ENCODE measurements around the gene R3HDM2. TPM values are rescaled to one million over a fixed set of nuclear protein-coding genes. Genes with fewer than 3 reads are reported as not detected.

The R3HDM2 gene
- total RNA-seq, 4 donors from 2014 or later, result 26.3 to 56.9 (median 33.3) TPM

DNA sequence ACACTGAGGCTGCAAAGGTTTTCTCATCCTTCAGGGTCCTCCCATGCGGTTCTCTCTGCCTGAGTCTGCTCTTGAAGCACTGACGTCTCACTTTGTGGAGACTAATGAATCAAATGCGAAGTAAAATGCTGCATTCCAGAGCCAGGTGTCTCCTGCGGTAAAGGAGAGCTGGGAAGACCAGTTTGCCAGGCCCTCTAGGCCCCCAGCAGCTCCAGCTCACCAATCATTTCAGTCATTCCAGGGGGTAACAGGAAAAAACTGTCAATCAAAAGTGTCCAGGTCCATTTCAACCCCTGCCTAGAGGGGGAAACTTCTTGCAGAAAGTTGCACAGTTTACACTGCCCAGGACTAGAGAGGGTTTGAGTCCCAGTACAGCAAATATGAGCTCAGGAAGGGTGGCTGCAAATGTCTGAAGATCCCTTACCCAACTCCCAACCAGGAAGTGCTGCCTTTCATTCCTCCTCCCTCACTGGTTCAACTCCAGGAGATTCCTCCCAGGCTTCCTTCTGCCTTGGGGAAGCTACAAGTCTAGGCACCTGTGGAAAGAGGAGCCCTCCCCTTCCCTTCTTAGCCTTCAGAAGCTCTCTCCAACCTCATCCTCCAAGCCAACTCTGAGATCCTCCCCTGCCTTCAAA, 217.0 kb downstream of the R3HDM2 start:
- in situ Hi-C loops (cut with MboI; ENCODE audit: low pct_ligation_motif_present in 1 of 4, low pct_unique_long_range_greater_than_20kb in 1 of 4, low sequenced_read_pairs in 3 of 4) (no loop called here), intact Hi-C loops (cut with DNase I; ENCODE audit: low total_unique reads) (loop anchor here (1.0 kb wide), 1 partner anchor 25 kb away; no protein-coding TSS in a partner anchor)

DNA sequence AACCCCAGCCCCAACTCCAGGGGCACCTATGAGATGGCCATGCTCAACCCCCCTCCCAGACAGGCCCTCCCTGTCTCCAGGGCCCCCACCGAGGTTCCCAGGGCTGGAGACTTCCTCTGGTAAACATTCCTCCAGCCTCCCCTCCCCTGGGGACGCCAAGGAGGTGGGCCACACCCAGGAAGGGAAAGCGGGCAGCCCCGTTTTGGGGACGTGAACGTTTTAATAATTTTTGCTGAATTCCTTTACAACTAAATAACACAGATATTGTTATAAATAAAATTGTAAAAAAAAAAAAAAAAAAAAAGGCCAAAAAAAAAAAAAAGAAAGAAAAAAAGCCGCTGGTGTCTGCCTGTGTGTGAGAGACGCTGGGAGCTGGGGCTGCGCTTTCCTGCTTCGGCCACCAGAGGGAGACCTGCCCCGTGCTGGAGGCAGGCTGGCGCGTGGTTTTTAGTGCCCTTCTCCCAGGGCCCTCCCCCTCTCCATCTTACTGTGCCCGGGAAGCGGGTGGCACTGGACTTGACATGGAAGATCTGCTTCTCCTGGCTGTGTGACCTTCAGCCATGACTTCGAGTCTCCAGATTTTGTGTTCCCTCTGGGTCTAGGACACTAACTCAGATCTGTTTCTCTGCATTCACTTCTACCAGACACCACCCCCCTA, 217.7 kb downstream of the R3HDM2 start:
- no peaks in the 10 kb centered on the region for H3K9me3 ChIP-seq
- in situ Hi-C loops (cut with MboI; ENCODE audit: low pct_ligation_motif_present in 1 of 4, low pct_unique_long_range_greater_than_20kb in 1 of 4, low sequenced_read_pairs in 3 of 4), result no loop called here
- H3K27me3 ChIP-seq, result peaks cover 37% of the 10 kb centered on the region
- TF ChIP-seq EP300 (IDR thresholded peaks at IDR 0.05; ENCODE audit: low read depth) (no peak), POLR2AphosphoS5 (IDR thresholded peaks at IDR 0.05) (no peak), POLR2A (IDR thresholded peaks at IDR 0.05) (no peak)
- TF ChIP-seq, protein P1, sequence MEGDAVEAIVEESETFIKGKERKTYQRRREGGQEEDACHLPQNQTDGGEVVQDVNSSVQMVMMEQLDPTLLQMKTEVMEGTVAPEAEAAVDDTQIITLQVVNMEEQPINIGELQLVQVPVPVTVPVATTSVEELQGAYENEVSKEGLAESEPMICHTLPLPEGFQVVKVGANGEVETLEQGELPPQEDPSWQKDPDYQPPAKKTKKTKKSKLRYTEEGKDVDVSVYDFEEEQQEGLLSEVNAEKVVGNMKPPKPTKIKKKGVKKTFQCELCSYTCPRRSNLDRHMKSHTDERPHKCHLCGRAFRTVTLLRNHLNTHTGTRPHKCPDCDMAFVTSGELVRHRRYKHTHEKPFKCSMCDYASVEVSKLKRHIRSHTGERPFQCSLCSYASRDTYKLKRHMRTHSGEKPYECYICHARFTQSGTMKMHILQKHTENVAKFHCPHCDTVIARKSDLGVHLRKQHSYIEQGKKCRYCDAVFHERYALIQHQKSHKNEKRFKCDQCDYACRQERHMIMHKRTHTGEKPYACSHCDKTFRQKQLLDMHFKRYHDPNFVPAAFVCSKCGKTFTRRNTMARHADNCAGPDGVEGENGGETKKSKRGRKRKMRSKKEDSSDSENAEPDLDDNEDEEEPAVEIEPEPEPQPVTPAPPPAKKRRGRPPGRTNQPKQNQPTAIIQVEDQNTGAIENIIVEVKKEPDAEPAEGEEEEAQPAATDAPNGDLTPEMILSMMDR (IDR thresholded peaks at IDR 0.05), result peak; percentile 92 to 95 (median 93)
- H3K4me3 ChIP-seq, result no peak overlapping the region
- intact Hi-C loops (cut with DNase I; ENCODE audit: low total_unique reads), result loop anchor here (1.0 kb wide), 1 partner anchor 26 kb away; no protein-coding TSS in a partner anchor
- no peaks in the 10 kb centered on the region for H3K36me3 ChIP-seq
- peak; percentile 88 for DNase-seq
- WGBS, 2 donors (ENCODE audit: low coverage in 1 of 2), result 2 to 11% methylated on average over 11 to 16 of the region's 16 CpGs
- H3K27ac ChIP-seq, result peak overlapping the region in 1 of 4 donors; percentile 8
- peaks cover 16 to 27% (median 18%) of the 10 kb centered on the region in 4 donors for H3K4me1 ChIP-seq

More for the DNA sequence above, 217.0 kb downstream of the R3HDM2 start:
- no peak overlapping the region for H3K27ac ChIP-seq
- WGBS, 2 donors (ENCODE audit: low coverage in 1 of 2), result 63% methylated on average over 4 of the region's 4 CpGs; no CpG with 5 or more reads in 1 of the 2 donors
- H3K4me3 ChIP-seq, result no peak overlapping the region
- DNase-seq, result no peak
- H3K4me1 ChIP-seq, result peaks cover 16 to 27% (median 18%) of the 10 kb centered on the region in 4 donors
- no peaks in the 10 kb centered on the region for H3K36me3 ChIP-seq
- H3K27me3 ChIP-seq, result peaks cover 44% of the 10 kb centered on the region
- TF ChIP-seq POLR2A (IDR thresholded peaks at IDR 0.05), result no peak
- TF ChIP-seq, protein P1 (IDR thresholded peaks at IDR 0.05), result no peak
- TF ChIP-seq POLR2AphosphoS5 (IDR thresholded peaks at IDR 0.05), result no peak
- TF ChIP-seq EP300 (IDR thresholded peaks at IDR 0.05; ENCODE audit: low read depth), result no peak
- H3K9me3 ChIP-seq, result no peaks in the 10 kb centered on the region

DNA sequence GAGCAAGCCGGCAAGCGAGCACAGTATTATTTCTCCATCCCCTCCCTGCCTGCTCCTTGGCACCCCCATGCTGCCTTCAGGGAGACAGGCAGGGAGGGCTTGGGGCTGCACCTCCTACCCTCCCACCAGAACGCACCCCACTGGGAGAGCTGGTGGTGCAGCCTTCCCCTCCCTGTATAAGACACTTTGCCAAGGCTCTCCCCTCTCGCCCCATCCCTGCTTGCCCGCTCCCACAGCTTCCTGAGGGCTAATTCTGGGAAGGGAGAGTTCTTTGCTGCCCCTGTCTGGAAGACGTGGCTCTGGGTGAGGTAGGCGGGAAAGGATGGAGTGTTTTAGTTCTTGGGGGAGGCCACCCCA, 218.2 kb downstream of the R3HDM2 start:
- TF ChIP-seq, protein P1 (IDR thresholded peaks at IDR 0.05), result no peak
- no peak for TF ChIP-seq EP300 (IDR thresholded peaks at IDR 0.05; ENCODE audit: low read depth)
- TF ChIP-seq POLR2AphosphoS5 (IDR thresholded peaks at IDR 0.05), result no peak
- TF ChIP-seq POLR2A (IDR thresholded peaks at IDR 0.05), result no peak
- in situ Hi-C loops (cut with MboI; ENCODE audit: low pct_ligation_motif_present in 1 of 4, low pct_unique_long_range_greater_than_20kb in 1 of 4, low sequenced_read_pairs in 3 of 4) (no loop called here), intact Hi-C loops (cut with DNase I; ENCODE audit: low total_unique reads) (loop anchor here (1.0 kb wide), 1 partner anchor 27 kb away; no protein-coding TSS in a partner anchor)
- peak overlapping the region in 1 of 4 donors; percentile 8 for H3K27ac ChIP-seq
- no peaks in the 10 kb centered on the region for H3K9me3 ChIP-seq
- no peaks in the 10 kb centered on the region for H3K36me3 ChIP-seq
- peaks cover 32% of the 10 kb centered on the region for H3K27me3 ChIP-seq
- peaks cover 16 to 27% (median 18%) of the 10 kb centered on the region in 4 donors for H3K4me1 ChIP-seq
- no peak for DNase-seq
- H3K4me3 ChIP-seq, result no peak overlapping the region
- WGBS, 2 donors (ENCODE audit: low coverage in 1 of 2), result 86% methylated on average over 7 of the region's 7 CpGs; no CpG with 5 or more reads in 1 of the 2 donors

Measured in transverse colon (tissue), 4 donors.